K562 (cell line): ENCODE measurements around the gene GDF15. TPM values are rescaled to one million over a fixed set of nuclear protein-coding genes. Genes with fewer than 3 reads are reported as not detected.

ENCODE experiments used
- CBX5 ChIP-seq: IDR thresholded peaks from 2 replicates; pipeline ENCODE4 v1.6.1; 2014; ENCODE audit warnings: low read depth, borderline replicate concordance
- GABPA ChIP-seq: fragments of 200-800 bp; sonication (Bioruptor generic); conservative IDR thresholded peaks from 2 replicates; pipeline ENCODE4 v1.6.1; 2016; ENCODE audit warnings: low read depth, missing genetic modification characterization, missing compliant biosample characterization
- GABPB2 ChIP-seq: fragments of 250-450 bp; sonication (Bioruptor Pico); conservative IDR thresholded peaks from 2 replicates; pipeline ENCODE4 v1.5.1; 2021; ENCODE audit warnings: mild to moderate bottlenecking
- SAFB ChIP-seq: fragments of 200-400 bp; formaldehyde crosslinking; IDR thresholded peaks from 2 replicates; pipeline ENCODE4 v1.6.1; 2017; ENCODE audit warnings: low read depth, low read length, borderline replicate concordance
- TAF15 ChIP-seq: fragments of 200-400 bp; formaldehyde crosslinking; IDR thresholded peaks from 2 replicates; pipeline ENCODE4 v1.6.1; 2017; ENCODE audit warnings: mild to moderate bottlenecking, low read depth, low read length, moderate library complexity
- ZNF263 ChIP-seq: sonication (generic); formaldehyde crosslinking; IDR thresholded peaks from 2 replicates; pipeline ENCODE4 v1.8.0; 2022; ENCODE audit warnings: mild to moderate bottlenecking, missing genetic modification reagents, borderline replicate concordance
- ZNF699 ChIP-seq: fragments of 250-450 bp; sonication (Bioruptor Pico); IDR thresholded peaks from 2 replicates; pipeline ENCODE4 v1.8.0; 2021; ENCODE audit warnings: mild to moderate bottlenecking, moderate library complexity; ENCODE audit not compliant: insufficient replicate concordance
- polyA plus RNA-seq, 8 experiments: library from polyadenylated mRNA; depleted of rRNA in 4 of 8; stranded (reverse) in 5 of 8; unstranded in 3 of 8; fragments of >200 nt; fragmentation: Nextera tagmentation in 2 of 8; fragmentation: Illumina TruSeq in 1 of 8; extraction: Ambion mirVana in 2 of 8; extraction: Trizol in 1 of 8; gene quantifications; 2 replicates each; pipeline versions ENCODE4 v1.2.1 to v1.2.3, GENCODE V29; 2011 to 2014; ENCODE audit warnings: inconsistent platforms in 1 of 8, missing spikeins in 1 of 8
- total RNA-seq, 7 experiments: library from RNA; depleted of rRNA in 6 of 7; stranded (reverse); fragments of >200 nt in 6 of 7; fragmentation: Illumina TruSeq in 2 of 7; extraction: Trizol in 2 of 7; gene quantifications; 2 replicates each; pipeline versions ENCODE4 v1.2.1 to v1.2.3, GENCODE V29; 2011 to 2021; ENCODE audit warnings: low replicate concordance in 1 of 7
- TF ChIP-seq, protein P1 (sequence below): fragments of 450-650 bp; IDR thresholded peaks from 2 replicates; pipeline ENCODE4 v1.6.1; 2016; ENCODE audit warnings: mild to moderate bottlenecking, moderate library complexity
- TF ChIP-seq, protein P2 (sequence below), 2 experiments: fragments of 450-650 bp in 1 of 2; sonication (generic) in 1 of 2; formaldehyde crosslinking; conservative IDR thresholded peaks; 2 replicates each; pipeline versions ENCODE4 v1.4.0 to v1.8.1; 2020 to 2022; ENCODE audit warnings: mild to moderate bottlenecking in 1 of 2, missing genetic modification reagents in 1 of 2

Gene GDF15
- total and polyA plus RNA-seq, 9 of the 15 experiments (the other 6 are each of a cell fraction or from before 2014, with no cell fraction given), result 2.3 to 82.4 (median 12.5) TPM

DNA sequence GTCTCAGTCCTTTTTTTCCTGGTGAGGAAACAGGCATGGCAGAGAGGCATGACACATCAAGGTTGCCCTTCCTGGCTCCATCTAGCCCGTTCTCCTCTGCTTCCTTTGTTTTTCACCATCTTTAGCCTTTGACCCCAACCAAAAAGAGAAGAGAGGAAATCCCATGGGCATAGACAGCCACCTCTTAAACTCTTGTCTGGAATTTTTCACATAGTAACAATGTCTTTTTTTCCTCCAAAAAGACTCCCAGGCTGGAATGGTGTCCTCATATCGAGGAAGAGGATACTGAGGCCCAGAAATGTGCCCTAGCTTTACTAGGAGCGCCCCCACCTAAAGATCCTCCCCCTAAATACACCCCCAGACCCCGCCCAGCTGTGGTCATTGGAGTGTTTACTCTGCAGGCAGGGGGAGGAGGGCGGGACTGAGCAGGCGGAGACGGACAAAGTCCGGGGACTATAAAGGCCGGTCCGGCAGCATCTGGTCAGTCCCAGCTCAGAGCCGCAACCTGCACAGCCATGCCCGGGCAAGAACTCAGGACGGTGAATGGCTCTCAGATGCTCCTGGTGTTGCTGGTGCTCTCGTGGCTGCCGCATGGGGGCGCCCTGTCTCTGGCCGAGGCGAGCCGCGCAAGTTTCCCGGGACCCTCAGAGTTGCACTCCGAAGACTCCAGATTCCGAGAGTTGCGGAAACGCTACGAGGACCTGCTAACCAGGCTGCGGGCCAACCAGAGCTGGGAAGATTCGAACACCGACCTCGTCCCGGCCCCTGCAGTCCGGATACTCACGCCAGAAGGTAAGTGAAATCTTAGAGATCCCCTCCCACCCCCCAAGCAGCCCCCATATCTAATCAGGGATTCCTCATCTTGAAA lies at the start of gene GDF15 (continued):
- TF ChIP-seq, protein P1, sequence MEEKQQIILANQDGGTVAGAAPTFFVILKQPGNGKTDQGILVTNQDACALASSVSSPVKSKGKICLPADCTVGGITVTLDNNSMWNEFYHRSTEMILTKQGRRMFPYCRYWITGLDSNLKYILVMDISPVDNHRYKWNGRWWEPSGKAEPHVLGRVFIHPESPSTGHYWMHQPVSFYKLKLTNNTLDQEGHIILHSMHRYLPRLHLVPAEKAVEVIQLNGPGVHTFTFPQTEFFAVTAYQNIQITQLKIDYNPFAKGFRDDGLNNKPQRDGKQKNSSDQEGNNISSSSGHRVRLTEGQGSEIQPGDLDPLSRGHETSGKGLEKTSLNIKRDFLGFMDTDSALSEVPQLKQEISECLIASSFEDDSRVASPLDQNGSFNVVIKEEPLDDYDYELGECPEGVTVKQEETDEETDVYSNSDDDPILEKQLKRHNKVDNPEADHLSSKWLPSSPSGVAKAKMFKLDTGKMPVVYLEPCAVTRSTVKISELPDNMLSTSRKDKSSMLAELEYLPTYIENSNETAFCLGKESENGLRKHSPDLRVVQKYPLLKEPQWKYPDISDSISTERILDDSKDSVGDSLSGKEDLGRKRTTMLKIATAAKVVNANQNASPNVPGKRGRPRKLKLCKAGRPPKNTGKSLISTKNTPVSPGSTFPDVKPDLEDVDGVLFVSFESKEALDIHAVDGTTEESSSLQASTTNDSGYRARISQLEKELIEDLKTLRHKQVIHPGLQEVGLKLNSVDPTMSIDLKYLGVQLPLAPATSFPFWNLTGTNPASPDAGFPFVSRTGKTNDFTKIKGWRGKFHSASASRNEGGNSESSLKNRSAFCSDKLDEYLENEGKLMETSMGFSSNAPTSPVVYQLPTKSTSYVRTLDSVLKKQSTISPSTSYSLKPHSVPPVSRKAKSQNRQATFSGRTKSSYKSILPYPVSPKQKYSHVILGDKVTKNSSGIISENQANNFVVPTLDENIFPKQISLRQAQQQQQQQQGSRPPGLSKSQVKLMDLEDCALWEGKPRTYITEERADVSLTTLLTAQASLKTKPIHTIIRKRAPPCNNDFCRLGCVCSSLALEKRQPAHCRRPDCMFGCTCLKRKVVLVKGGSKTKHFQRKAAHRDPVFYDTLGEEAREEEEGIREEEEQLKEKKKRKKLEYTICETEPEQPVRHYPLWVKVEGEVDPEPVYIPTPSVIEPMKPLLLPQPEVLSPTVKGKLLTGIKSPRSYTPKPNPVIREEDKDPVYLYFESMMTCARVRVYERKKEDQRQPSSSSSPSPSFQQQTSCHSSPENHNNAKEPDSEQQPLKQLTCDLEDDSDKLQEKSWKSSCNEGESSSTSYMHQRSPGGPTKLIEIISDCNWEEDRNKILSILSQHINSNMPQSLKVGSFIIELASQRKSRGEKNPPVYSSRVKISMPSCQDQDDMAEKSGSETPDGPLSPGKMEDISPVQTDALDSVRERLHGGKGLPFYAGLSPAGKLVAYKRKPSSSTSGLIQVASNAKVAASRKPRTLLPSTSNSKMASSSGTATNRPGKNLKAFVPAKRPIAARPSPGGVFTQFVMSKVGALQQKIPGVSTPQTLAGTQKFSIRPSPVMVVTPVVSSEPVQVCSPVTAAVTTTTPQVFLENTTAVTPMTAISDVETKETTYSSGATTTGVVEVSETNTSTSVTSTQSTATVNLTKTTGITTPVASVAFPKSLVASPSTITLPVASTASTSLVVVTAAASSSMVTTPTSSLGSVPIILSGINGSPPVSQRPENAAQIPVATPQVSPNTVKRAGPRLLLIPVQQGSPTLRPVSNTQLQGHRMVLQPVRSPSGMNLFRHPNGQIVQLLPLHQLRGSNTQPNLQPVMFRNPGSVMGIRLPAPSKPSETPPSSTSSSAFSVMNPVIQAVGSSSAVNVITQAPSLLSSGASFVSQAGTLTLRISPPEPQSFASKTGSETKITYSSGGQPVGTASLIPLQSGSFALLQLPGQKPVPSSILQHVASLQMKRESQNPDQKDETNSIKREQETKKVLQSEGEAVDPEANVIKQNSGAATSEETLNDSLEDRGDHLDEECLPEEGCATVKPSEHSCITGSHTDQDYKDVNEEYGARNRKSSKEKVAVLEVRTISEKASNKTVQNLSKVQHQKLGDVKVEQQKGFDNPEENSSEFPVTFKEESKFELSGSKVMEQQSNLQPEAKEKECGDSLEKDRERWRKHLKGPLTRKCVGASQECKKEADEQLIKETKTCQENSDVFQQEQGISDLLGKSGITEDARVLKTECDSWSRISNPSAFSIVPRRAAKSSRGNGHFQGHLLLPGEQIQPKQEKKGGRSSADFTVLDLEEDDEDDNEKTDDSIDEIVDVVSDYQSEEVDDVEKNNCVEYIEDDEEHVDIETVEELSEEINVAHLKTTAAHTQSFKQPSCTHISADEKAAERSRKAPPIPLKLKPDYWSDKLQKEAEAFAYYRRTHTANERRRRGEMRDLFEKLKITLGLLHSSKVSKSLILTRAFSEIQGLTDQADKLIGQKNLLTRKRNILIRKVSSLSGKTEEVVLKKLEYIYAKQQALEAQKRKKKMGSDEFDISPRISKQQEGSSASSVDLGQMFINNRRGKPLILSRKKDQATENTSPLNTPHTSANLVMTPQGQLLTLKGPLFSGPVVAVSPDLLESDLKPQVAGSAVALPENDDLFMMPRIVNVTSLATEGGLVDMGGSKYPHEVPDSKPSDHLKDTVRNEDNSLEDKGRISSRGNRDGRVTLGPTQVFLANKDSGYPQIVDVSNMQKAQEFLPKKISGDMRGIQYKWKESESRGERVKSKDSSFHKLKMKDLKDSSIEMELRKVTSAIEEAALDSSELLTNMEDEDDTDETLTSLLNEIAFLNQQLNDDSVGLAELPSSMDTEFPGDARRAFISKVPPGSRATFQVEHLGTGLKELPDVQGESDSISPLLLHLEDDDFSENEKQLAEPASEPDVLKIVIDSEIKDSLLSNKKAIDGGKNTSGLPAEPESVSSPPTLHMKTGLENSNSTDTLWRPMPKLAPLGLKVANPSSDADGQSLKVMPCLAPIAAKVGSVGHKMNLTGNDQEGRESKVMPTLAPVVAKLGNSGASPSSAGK, result peak; percentile 25; the same call in 1 of the 2 replicates
- TF ChIP-seq GABPA (peak; percentile 44; the same call in 1 of the 2 replicates), ZNF699 (CRISPR knock-in tag) (no peak), SAFB (no peak), CBX5 (peak; percentile 77), GABPB2 (CRISPR knock-in tag) (peak; percentile 59; the same call in 1 of the 2 replicates), ZNF263 (CRISPR knock-in tag) (peak; percentile 75), TAF15 (no peak)
- TF ChIP-seq, protein P2, sequence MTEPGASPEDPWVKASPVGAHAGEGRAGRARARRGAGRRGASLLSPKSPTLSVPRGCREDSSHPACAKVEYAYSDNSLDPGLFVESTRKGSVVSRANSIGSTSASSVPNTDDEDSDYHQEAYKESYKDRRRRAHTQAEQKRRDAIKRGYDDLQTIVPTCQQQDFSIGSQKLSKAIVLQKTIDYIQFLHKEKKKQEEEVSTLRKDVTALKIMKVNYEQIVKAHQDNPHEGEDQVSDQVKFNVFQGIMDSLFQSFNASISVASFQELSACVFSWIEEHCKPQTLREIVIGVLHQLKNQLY (CRISPR knock-in tag; conservative IDR thresholded peaks at IDR 0.05), result peak in 1 of 2 experiments; percentile 72; a peak in 1 of 4 replicates
